ENCODE measurements around the gene CFAP70. TPM values are rescaled to one million over a fixed set of nuclear protein-coding genes. Genes with fewer than 3 reads are reported as not detected.

Gene CFAP70
- total and polyA plus RNA-seq, 4 donors: 4.7 to 22.6 (median 11.5) TPM

GRCh38 chr10:73388228-73388627 is 29.6 kb upstream of the CFAP70 start:
- no CpG with 5 or more reads among the region's 4 CpGs for WGBS (ENCODE audit: insufficient coverage)

DNA sequence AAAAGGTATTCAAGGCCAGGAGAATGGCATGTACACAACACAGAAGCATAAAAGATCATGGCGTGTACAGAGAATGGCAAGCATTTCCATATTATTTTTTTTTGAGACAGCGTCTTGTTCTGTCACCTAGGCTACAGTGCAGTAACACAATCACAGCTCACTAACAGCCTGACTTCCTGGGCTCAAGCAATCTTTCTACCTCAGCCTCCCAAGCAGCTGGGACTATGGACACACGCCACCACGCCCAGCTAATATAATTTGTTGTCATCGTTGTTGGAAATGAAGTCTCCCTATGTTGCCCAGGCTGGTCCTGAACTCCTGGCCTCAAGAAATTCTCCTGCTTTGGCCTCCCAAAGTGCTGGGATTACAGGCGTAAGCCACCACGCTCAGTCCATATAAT is 27.9 kb upstream of the CFAP70 start:
- WGBS (ENCODE audit: insufficient coverage): 98% methylated on average over 5 of the region's 7 CpGs
- Histone ChIP-seq H3K27ac (ENCODE audit: low read depth, low read length) (no peak overlapping the region), H3K9me3 (ENCODE audit: control insufficient read depth, insufficient read depth, low read length) (no peaks in the 10 kb centered on the region), H3K4me1 (ENCODE audit: control insufficient read depth, insufficient read depth, low read length) (no peaks in the 10 kb centered on the region), H3K4me3 (ENCODE audit: low read depth, low read length) (no peak overlapping the region), H3K27me3 (ENCODE audit: control insufficient read depth, insufficient read depth, low read length) (no peaks in the 10 kb centered on the region), H3K36me3 (ENCODE audit: control insufficient read depth, insufficient read depth, low read length) (peaks cover 47% of the 10 kb centered on the region)
- no peak for DNase-seq (ENCODE audit: low read depth in 4 of 6, low spot score in 6 of 6)

More at GRCh38 chr10:73388228-73388627, 29.6 kb upstream of the CFAP70 start:
- Histone ChIP-seq H3K4me1 (ENCODE audit: control insufficient read depth, insufficient read depth, low read length) (no peaks in the 10 kb centered on the region), H3K9me3 (ENCODE audit: control insufficient read depth, insufficient read depth, low read length) (no peaks in the 10 kb centered on the region), H3K27ac (ENCODE audit: low read depth, low read length) (no peak overlapping the region), H3K36me3 (ENCODE audit: control insufficient read depth, insufficient read depth, low read length) (peaks cover 37% of the 10 kb centered on the region), H3K27me3 (ENCODE audit: control insufficient read depth, insufficient read depth, low read length) (no peaks in the 10 kb centered on the region), H3K4me3 (ENCODE audit: low read depth, low read length) (no peak overlapping the region)
- no peak for DNase-seq (ENCODE audit: low read depth in 4 of 6, low spot score in 6 of 6)

DNA sequence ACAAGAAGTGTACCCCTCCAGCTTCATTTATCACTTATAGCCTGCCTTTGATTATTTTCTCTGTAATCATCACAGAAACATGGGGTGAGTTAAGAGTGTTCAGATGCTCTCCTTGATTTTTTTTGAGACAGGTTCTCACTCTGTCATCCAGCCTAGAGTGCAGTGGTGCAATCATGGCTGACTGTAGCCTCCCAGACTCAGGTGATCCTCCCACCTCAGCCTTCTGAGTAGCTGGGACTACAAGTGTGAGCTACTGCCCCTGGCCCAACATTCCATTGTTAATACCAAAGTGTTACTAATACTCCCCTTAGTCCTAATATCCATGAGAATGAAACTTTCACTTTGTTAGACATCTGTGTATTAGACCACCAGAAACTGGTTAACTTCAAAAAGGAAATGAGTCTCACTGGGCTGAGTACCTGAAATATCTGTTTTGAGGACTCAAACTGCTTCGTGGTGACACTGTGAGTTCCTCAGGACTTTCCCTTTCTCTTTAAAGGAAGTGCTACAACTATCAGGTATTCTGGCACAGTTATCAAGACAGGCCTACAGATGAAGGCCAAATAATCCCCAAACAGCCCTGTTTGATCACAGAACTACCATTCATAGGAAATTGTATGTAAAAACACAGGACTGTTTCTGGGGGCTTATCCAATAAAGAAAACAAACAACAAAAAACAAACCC is 20.5 kb upstream of the CFAP70 start:
- H3K9me3 ChIP-seq (ENCODE audit: control insufficient read depth, insufficient read depth, low read length): no peaks in the 10 kb centered on the region
- no peak for DNase-seq (ENCODE audit: low read depth in 4 of 6, low spot score in 6 of 6)
- H3K4me1 ChIP-seq (ENCODE audit: control insufficient read depth, insufficient read depth, low read length): no peaks in the 10 kb centered on the region
- no peak overlapping the region for H3K27ac ChIP-seq (ENCODE audit: low read depth, low read length)
- peaks cover 29% of the 10 kb centered on the region for H3K36me3 ChIP-seq (ENCODE audit: control insufficient read depth, insufficient read depth, low read length)
- WGBS (ENCODE audit: insufficient coverage): 100% methylated on average over 1 of the region's 1 CpG
- no peaks in the 10 kb centered on the region for H3K27me3 ChIP-seq (ENCODE audit: control insufficient read depth, insufficient read depth, low read length)
- no peak overlapping the region for H3K4me3 ChIP-seq (ENCODE audit: low read depth, low read length)

DNA sequence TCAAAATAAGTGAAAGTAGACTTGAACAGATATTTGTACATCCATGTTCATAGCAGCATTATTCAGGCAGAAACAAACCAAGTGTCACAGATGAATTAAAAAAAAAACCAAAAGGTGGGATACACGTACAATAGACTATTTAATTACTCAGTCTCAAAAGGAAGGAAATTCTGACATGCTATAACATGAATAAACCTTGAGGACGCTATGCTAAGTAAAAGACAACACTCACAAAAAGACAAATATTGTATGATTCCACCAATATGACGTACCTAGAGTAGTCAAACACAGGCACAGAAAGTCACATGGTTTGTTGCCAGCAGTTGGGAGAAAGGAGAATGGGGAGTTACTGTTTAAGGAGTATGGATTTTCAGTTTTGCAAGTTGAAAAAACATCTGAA is 18.0 kb upstream of the CFAP70 start:
- Histone ChIP-seq H3K27me3 (ENCODE audit: control insufficient read depth, insufficient read depth, low read length) (no peaks in the 10 kb centered on the region), H3K4me1 (ENCODE audit: control insufficient read depth, insufficient read depth, low read length) (no peaks in the 10 kb centered on the region), H3K9me3 (ENCODE audit: control insufficient read depth, insufficient read depth, low read length) (no peaks in the 10 kb centered on the region), H3K27ac (ENCODE audit: low read depth, low read length) (no peak overlapping the region), H3K36me3 (ENCODE audit: control insufficient read depth, insufficient read depth, low read length) (peaks cover 29% of the 10 kb centered on the region), H3K4me3 (ENCODE audit: low read depth, low read length) (no peak overlapping the region)
- WGBS (ENCODE audit: insufficient coverage): no CpG with 5 or more reads among the region's 3 CpGs
- no peak for DNase-seq (ENCODE audit: low read depth in 4 of 6, low spot score in 6 of 6)

GRCh38 chr10:73368238-73368637 is 9.6 kb upstream of the CFAP70 start:
- no peaks in the 10 kb centered on the region for H3K4me1 ChIP-seq (ENCODE audit: control insufficient read depth, insufficient read depth, low read length)
- peak overlapping the region; percentile 40 for H3K27ac ChIP-seq (ENCODE audit: low read depth, low read length)
- H3K36me3 ChIP-seq (ENCODE audit: control insufficient read depth, insufficient read depth, low read length): peaks cover 31% of the 10 kb centered on the region
- WGBS (ENCODE audit: insufficient coverage): 88% methylated on average over 2 of the region's 4 CpGs
- peak in 1 of 6 donors; percentile 32 for DNase-seq (ENCODE audit: low read depth in 4 of 6, low spot score in 6 of 6)
- no peak overlapping the region for H3K4me3 ChIP-seq (ENCODE audit: low read depth, low read length)
- no peaks in the 10 kb centered on the region for H3K27me3 ChIP-seq (ENCODE audit: control insufficient read depth, insufficient read depth, low read length)
- no peaks in the 10 kb centered on the region for H3K9me3 ChIP-seq (ENCODE audit: control insufficient read depth, insufficient read depth, low read length)

DNA sequence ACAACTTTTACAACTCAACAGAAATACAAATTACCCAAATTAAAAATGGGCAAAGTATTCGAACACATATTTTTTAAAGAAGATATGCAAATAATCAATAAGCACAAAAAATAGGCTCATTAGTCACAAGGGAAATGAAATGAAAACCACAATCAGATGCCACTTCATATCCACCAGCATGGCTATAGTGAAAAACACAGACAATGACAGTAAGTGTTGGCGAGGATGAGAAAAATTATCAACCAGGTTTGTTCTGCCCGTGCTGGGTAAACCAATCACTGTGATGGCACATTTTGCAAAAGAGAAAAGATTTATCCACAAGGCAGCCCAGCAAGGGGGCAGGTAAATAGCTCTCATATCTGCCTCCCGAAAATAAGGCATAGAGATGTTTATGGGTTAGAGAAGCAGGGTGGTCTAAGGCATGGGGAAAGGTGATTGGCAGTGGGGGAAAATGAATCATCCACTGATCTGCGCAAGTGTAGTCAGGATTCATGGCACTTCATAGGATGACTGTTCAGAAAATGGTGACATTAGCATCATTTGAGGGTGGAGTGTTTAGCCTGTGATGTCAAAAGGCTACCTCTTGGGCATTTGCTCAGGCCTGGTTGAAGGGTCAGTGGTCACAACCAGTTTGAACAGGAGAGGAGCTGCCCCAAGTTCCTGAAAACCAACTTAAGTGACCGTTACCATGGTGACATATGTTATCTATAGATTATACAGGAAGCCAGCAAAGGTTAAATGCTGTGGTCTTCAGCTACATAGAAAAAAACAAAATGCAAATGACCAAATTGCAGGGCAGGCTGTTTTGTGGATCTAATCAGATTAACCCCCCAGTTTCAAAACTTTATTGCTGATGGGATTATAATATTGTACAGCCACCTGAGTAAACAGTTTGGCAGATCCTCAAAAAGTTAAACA is 8.0 kb upstream of the CFAP70 start:
- WGBS (ENCODE audit: insufficient coverage): 97% methylated on average over 4 of the region's 6 CpGs
- peaks cover 23% of the 10 kb centered on the region for H3K36me3 ChIP-seq (ENCODE audit: control insufficient read depth, insufficient read depth, low read length)
- H3K9me3 ChIP-seq (ENCODE audit: control insufficient read depth, insufficient read depth, low read length): no peaks in the 10 kb centered on the region
- H3K27me3 ChIP-seq (ENCODE audit: control insufficient read depth, insufficient read depth, low read length): no peaks in the 10 kb centered on the region
- no peak overlapping the region for H3K4me3 ChIP-seq (ENCODE audit: low read depth, low read length)
- no peaks in the 10 kb centered on the region for H3K4me1 ChIP-seq (ENCODE audit: control insufficient read depth, insufficient read depth, low read length)
- DNase-seq (ENCODE audit: low read depth in 4 of 6, low spot score in 6 of 6): no peak
- no peak overlapping the region for H3K27ac ChIP-seq (ENCODE audit: low read depth, low read length)

DNA sequence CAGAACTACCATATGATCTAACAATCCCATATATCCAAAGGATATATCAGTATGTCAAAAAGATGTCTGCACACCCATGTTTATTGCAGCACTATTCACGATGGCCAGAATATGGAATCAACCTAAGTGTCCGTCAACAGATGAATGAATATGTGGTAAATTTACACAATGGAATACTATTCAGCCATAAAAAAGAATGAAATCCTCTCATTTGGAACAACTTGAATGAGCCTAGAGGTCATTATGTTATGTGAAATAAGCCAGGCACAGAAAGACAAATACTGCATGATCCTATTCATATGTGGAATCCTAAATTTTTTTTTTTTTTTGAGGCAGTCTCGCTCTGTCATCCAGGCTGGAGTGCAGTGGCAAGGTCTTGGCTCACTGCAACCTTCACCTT is 6.3 kb upstream of the CFAP70 start:
- Histone ChIP-seq H3K36me3 (ENCODE audit: control insufficient read depth, insufficient read depth, low read length) (peaks cover 23% of the 10 kb centered on the region), H3K4me1 (ENCODE audit: control insufficient read depth, insufficient read depth, low read length) (no peaks in the 10 kb centered on the region), H3K4me3 (ENCODE audit: low read depth, low read length) (no peak overlapping the region), H3K27me3 (ENCODE audit: control insufficient read depth, insufficient read depth, low read length) (no peaks in the 10 kb centered on the region), H3K27ac (ENCODE audit: low read depth, low read length) (no peak overlapping the region), H3K9me3 (ENCODE audit: control insufficient read depth, insufficient read depth, low read length) (no peaks in the 10 kb centered on the region)
- WGBS (ENCODE audit: insufficient coverage): 100% methylated on average over 1 of the region's 3 CpGs
- DNase-seq (ENCODE audit: low read depth in 4 of 6, low spot score in 6 of 6): no peak

DNA sequence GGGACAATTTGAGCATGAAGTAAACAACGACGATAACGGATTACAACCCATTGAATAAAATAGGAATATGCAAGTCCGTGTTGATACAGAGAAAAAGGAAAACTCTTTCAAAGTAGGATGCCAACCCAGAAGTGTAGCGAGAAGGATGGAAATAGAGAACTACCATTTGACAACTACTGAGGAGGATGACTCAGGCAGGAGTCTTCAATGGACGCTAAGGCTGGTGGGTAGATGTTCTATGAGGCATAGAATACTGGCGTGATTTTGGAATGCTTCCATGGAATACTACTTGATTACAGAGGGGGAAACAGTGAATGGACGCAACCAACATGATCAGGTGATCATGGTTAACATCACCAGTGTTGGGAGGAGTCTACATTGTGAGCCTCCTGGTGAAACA is 828 bp upstream of the CFAP70 start:
- Histone ChIP-seq H3K27me3 (ENCODE audit: control insufficient read depth, insufficient read depth, low read length) (no peaks in the 10 kb centered on the region), H3K9me3 (ENCODE audit: control insufficient read depth, insufficient read depth, low read length) (no peaks in the 10 kb centered on the region), H3K4me1 (ENCODE audit: control insufficient read depth, insufficient read depth, low read length) (peaks cover 5% of the 10 kb centered on the region), H3K27ac (ENCODE audit: low read depth, low read length) (no peak overlapping the region), H3K4me3 (ENCODE audit: low read depth, low read length) (no peak overlapping the region), H3K36me3 (ENCODE audit: control insufficient read depth, insufficient read depth, low read length) (peaks cover 8% of the 10 kb centered on the region)
- peak in 1 of 6 donors; percentile 32 for DNase-seq (ENCODE audit: low read depth in 4 of 6, low spot score in 6 of 6)
- 70% methylated on average over 6 of the region's 8 CpGs for WGBS (ENCODE audit: insufficient coverage)

DNA sequence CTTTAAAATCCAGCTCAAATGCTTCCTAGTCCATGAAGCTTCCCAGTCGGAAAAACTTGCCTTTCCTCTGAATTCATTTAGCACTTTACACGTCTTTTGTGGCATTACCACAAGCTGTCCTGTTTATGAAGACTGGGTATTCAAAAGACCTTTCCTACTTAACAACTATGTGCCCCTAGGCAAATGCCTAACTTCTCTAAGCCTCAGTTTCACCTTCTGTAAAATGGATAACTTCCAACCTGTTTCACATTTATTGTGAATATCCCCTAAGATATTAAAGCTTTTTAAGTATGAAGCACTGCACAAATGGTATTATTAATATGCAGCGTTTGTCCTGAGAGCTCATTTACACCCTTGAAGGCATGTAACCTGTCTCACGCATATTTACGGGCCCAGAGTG is 843 bp downstream of the CFAP70 start:
- DNase-seq (ENCODE audit: low read depth in 4 of 6, low spot score in 6 of 6): peak in 1 of 6 donors; percentile 1
- no peaks in the 10 kb centered on the region for H3K9me3 ChIP-seq (ENCODE audit: control insufficient read depth, insufficient read depth, low read length)
- H3K27me3 ChIP-seq (ENCODE audit: control insufficient read depth, insufficient read depth, low read length): no peaks in the 10 kb centered on the region
- 55% methylated on average over 5 of the region's 5 CpGs for WGBS (ENCODE audit: insufficient coverage)
- no peak overlapping the region for H3K27ac ChIP-seq (ENCODE audit: low read depth, low read length)
- no peaks in the 10 kb centered on the region for H3K36me3 ChIP-seq (ENCODE audit: control insufficient read depth, insufficient read depth, low read length)
- peak overlapping the region; percentile 90 for H3K4me3 ChIP-seq (ENCODE audit: low read depth, low read length)
- H3K4me1 ChIP-seq (ENCODE audit: control insufficient read depth, insufficient read depth, low read length): peaks cover 5% of the 10 kb centered on the region
